ENCODE results near the gene PNMA8B.

The PNMA8B gene

DNA sequence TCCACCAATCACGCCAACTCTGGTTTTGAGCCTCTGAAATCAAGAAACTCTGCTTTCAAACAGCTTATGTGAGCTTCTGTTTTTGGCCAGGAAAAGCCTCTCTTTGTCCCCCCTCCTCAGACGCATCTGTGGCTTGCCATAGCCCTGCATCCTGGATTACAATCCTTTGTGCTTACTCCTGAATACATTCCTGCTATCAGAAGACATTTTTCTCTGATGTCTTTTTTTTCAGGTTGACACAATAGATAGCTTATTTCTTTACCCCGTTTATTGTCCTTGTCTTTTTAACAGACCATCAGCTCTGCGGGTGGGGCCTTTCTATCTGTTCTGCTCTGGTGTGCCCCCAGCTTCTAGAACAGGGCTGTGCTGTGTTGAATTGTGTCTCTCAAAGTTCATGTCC, 11.0 kb downstream of the PNMA8B start:
- TF ChIP-seq, protein P1, sequence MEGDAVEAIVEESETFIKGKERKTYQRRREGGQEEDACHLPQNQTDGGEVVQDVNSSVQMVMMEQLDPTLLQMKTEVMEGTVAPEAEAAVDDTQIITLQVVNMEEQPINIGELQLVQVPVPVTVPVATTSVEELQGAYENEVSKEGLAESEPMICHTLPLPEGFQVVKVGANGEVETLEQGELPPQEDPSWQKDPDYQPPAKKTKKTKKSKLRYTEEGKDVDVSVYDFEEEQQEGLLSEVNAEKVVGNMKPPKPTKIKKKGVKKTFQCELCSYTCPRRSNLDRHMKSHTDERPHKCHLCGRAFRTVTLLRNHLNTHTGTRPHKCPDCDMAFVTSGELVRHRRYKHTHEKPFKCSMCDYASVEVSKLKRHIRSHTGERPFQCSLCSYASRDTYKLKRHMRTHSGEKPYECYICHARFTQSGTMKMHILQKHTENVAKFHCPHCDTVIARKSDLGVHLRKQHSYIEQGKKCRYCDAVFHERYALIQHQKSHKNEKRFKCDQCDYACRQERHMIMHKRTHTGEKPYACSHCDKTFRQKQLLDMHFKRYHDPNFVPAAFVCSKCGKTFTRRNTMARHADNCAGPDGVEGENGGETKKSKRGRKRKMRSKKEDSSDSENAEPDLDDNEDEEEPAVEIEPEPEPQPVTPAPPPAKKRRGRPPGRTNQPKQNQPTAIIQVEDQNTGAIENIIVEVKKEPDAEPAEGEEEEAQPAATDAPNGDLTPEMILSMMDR (conservative IDR thresholded peaks at IDR 0.05; ENCODE audit: low read depth, low read length) = no peak
- DNase-seq (ENCODE audit: low read depth) = no peak
- H3K4me3 ChIP-seq (ENCODE audit: low read length) = no peak overlapping the region

- no peak for DNase-seq (ENCODE audit: low read depth)
- TF ChIP-seq, protein P1 (conservative IDR thresholded peaks at IDR 0.05; ENCODE audit: low read depth, low read length) = no peak
- H3K4me3 ChIP-seq (ENCODE audit: low read length) = no peak overlapping the region
Observed at GRCh38 chr19:46482631-46483030, 13.0 kb downstream of the PNMA8B start.

DNA sequence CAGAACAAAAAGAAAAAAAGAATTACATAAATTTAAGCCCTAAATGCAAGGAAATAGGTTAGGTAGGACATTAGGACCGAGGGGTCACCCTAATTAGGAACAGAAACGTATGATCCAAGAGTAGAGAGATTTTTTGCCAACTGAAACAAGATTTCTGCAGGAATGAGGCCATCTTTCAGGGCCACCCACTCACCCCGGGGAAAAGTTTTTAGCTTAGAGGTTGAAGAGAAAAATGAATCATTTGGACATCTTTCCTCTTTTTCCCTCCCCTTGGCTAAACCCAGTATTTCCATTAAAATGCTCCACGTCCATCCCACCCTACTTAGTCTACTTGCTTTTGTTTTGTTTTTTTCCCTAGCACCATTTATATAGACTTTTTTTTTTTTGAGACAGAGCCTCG, 13.7 kb downstream of the PNMA8B start:
- TF ChIP-seq, protein P1 (conservative IDR thresholded peaks at IDR 0.05; ENCODE audit: low read depth, low read length) = no peak
- no peak overlapping the region for H3K4me3 ChIP-seq (ENCODE audit: low read length)
- DNase-seq (ENCODE audit: low read depth) = no peak

DNA sequence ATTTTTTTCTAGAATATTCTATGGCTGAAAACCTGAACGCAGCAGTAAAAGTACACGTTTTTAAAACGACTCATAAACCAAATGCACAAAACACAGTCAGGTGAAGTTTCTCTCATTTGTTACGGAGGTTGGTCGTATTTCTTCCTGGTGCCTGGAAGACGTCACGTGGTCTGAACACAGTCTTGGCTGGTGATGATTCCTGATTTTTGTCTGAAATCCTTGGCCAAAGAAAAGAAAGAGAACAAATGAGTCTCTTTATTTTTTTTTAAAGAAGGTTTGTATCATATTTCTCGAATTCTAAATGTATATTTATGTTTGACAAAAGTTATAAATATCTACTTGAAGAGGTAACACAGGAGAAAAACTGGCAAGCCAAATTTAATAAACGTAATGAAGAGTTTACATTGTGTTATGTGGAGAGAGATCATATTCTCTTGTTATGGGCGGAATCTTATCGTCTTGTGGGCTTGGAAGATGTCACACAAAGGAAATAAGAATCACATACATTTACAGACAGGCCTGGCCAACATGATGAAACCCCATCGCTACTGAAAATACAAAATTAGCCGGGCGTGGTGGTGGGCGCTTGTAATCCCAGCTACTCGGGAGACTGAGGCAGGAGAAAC, 14.3 kb downstream of the PNMA8B start:
- no peak overlapping the region for H3K4me3 ChIP-seq (ENCODE audit: low read length)
- TF ChIP-seq, protein P1 (conservative IDR thresholded peaks at IDR 0.05; ENCODE audit: low read depth, low read length) = no peak
- DNase-seq (ENCODE audit: low read depth) = no peak

GRCh38 chr19:46480415-46480814, 15.3 kb downstream of the PNMA8B start:
- no peak overlapping the region for H3K4me3 ChIP-seq (ENCODE audit: low read length)
- DNase-seq (ENCODE audit: low read depth) = no peak
- TF ChIP-seq, protein P1 (conservative IDR thresholded peaks at IDR 0.05; ENCODE audit: low read depth, low read length) = no peak

- DNase-seq (ENCODE audit: low read depth) = no peak
- TF ChIP-seq, protein P1 (conservative IDR thresholded peaks at IDR 0.05; ENCODE audit: low read depth, low read length) = no peak
- H3K4me3 ChIP-seq (ENCODE audit: low read length) = no peak overlapping the region
Observed at GRCh38 chr19:46478356-46478986, 17.2 kb downstream of the PNMA8B start.

DNA sequence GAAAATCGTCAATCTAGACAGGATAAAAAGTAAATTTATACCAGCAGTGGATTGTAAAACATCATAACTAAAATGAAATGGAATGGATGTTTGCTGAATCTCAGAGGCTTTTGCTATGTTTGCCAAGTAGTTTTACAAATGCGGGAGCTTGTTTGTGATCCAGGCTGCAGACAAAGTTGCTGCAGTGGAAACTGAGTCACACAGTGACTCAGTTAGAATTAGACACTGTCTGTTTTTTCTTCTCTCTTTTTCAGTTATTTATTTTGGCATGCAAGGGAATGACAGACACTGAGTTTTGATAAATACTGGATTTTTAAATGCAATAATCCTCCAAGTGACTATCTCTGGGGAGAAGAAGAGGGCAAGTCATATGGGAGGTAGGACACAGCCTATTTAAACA, 19.7 kb downstream of the PNMA8B start:
- no peak overlapping the region for H3K4me3 ChIP-seq (ENCODE audit: low read length)
- TF ChIP-seq, protein P1 (conservative IDR thresholded peaks at IDR 0.05; ENCODE audit: low read depth, low read length) = no peak
- DNase-seq (ENCODE audit: low read depth) = no peak

Data from retinal pigment epithelial cell (primary cell).